Dendritic cell treated with granulocyte-macrophage colony-stimulating factor and Interleukin-4, amounts not matched to agents 40 ng/mL and 50 ng/mL, for 4 days (primary cell): ENCODE measurements around the gene GREM2.

ENCODE experiments used
- H3K27ac Mint-ChIP-seq: one replicate; pipeline ENCODE4 v1.8.0; 2022; ENCODE audit warnings: mild to moderate bottlenecking, mixed read lengths
- H3K27me3 Mint-ChIP-seq: one replicate; pipeline ENCODE4 v1.8.0; 2022; ENCODE audit warnings: mild to moderate bottlenecking, mixed read lengths
- H3K36me3 Mint-ChIP-seq: one replicate; pipeline ENCODE4 v1.8.0; 2022; ENCODE audit warnings: low read depth, mixed read lengths
- H3K4me1 Mint-ChIP-seq: one replicate; pipeline ENCODE4 v1.8.0; 2022; ENCODE audit warnings: low read depth, mixed read lengths
- H3K4me3 Mint-ChIP-seq: one replicate; pipeline ENCODE4 v1.8.0; 2022; ENCODE audit warnings: mild to moderate bottlenecking, moderate library complexity, mixed read lengths
- H3K9me3 Mint-ChIP-seq: one replicate; pipeline ENCODE4 v1.8.0; 2022; ENCODE audit warnings: mixed read lengths
- intact Hi-C: fragments of 100-400 bp; cut with micrococcal nuclease; formaldehyde crosslinking; loops from one replicate; pipeline ENCODE4 v1.15.0; 2022

Gene GREM2

DNA sequence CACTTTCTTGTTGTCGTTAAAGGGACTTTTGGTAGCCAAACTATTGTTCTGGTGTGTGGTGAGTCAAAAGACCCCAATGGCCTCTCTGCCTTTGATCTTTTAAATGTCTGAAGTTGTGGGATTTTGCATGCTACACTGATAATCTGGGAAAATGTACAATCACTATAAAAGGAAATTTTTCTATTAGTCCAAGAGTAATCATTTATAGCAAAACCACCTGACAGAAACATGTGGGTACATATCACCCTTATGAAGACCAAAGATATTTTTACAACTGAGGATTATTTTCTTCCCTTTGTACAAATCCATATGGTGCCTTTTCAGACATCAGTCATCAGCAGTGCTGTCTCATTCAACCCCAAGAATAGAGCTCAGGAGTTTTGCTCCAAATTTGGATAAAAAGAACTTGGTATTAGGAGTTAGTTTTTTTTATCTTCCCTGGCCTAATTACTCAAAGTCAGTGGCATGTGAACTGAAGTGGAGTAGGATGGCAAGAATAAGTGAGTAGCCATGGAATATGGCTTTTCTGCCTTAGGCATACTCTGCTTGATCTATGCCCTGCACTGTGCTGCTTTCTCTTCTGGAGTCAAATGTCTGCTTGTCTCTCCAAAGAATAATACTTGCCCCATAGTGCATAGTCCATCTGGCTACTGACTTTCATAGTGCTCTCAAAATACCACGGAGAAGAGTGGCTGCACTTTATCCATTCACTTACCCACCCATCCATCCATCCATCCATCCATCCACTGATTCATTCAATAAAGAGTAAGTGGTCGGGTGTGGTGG lies 13.5 kb downstream of the GREM2 start:
- H3K9me3 Mint-ChIP-seq: no peaks in the 10 kb centered on the region
- intact Hi-C loops: no loop called here
- no peak overlapping the region for H3K27ac Mint-ChIP-seq
- H3K36me3 Mint-ChIP-seq: no peaks in the 10 kb centered on the region
- H3K4me1 Mint-ChIP-seq: no peaks in the 10 kb centered on the region
- no peak overlapping the region for H3K4me3 Mint-ChIP-seq
- H3K27me3 Mint-ChIP-seq: no peaks in the 10 kb centered on the region

DNA sequence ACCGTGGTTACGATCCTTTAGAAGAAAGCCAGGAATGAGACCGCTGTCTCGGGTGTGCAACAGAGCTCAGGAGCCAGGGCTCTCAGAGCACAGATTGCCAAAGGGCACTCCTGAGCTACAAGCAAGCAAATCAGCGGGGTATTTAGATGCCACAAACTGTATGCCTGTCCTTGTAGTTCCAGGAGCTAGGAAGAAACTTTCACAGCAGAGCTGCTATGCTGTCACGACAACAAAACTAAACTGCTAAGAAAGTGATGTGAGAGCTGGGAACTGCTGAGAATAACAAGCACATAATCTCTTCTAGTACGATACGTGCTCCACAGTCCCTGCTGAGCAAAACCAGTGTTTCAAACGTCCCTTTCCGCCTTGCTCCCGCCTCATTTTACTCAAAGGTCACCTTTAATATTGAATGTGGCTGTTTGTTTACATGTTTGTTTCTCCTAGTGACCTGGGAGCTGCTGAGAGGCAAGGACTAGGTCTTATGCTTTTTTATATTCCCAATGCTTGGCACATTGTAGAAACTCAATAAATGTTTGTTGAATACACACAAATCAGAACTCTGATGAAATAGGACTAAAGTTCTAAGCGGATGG lies 14.7 kb downstream of the GREM2 start:
- H3K36me3 Mint-ChIP-seq: no peaks in the 10 kb centered on the region
- no peak overlapping the region for H3K27ac Mint-ChIP-seq

DNA sequence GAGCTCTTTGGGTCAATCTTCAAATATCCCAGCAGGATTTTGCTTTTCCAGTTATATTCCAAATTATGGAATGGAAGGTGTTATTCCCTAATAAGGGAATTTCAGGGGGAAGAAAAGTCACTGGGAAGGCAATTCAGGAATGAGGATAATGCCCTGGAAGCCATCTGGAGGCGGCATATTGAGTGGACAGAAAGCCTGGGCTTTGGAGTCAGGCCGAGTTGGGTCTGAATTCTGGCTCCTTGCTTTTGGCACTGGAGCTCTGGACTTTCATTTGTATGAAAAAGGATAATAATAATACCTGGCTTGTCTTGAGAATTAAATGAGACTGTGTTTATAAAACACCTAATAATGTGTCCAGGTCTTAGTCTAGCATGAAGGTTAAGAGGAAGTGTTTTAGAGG lies 16.5 kb downstream of the GREM2 start:
- Mint-ChIP-seq H3K27me3 (no peaks in the 10 kb centered on the region), H3K4me3 (no peak overlapping the region), H3K4me1 (no peaks in the 10 kb centered on the region), H3K9me3 (peaks cover 11% of the 10 kb centered on the region), H3K27ac (no peak overlapping the region), H3K36me3 (no peaks in the 10 kb centered on the region)
- intact Hi-C loops: no loop called here

More for the DNA sequence above, 14.7 kb downstream of the GREM2 start:
- Mint-ChIP-seq H3K4me1 (no peaks in the 10 kb centered on the region), H3K4me3 (no peak overlapping the region), H3K9me3 (no peaks in the 10 kb centered on the region), H3K27me3 (no peaks in the 10 kb centered on the region)
- intact Hi-C loops: no loop called here

DNA sequence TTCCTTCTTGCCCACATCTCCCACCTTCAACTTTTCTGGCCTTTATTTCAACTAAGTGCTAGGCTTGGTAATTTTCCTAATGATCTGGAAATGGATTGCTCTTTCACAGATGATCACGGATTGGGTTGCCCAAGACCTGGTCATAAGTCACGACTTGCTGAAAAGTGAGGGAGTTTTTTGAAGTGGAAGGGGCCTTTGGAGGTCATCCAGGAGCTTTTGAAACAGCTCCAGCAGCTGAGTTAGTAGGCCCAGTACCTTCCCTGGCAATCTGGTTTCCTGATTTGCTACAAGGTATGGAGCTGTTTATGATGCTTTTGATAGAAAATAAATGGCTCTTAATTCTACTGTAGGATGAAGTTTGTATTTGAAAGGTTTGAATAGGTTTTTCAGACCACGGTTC lies 20.4 kb downstream of the GREM2 start:
- intact Hi-C loops: no loop called here
- Mint-ChIP-seq H3K4me3 (no peak overlapping the region), H3K27ac (no peak overlapping the region), H3K27me3 (no peaks in the 10 kb centered on the region), H3K36me3 (no peaks in the 10 kb centered on the region), H3K9me3 (peaks cover 11% of the 10 kb centered on the region), H3K4me1 (no peaks in the 10 kb centered on the region)

DNA sequence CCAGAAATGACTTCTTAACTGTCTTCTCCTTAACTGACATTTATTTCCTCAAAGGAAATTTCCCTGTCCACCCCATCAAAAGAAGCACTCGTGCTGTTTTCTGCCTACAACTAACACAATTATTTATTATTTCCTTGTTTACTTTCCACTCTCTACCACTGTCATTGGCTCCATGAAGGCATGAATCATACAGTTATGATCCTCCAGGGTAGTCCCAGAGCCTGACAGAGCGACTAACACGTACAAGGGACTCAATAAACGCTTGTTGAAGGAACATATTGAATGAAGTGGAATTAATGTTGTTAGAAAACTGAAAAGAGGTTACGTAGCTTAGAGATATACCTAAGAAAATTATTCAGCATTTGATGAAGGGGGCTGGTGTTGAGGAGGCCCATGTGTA lies 20.9 kb downstream of the GREM2 start:
- Mint-ChIP-seq H3K27ac (no peak overlapping the region), H3K4me3 (no peak overlapping the region), H3K9me3 (peaks cover 11% of the 10 kb centered on the region), H3K36me3 (no peaks in the 10 kb centered on the region), H3K27me3 (no peaks in the 10 kb centered on the region), H3K4me1 (no peaks in the 10 kb centered on the region)
- intact Hi-C loops: no loop called here

DNA sequence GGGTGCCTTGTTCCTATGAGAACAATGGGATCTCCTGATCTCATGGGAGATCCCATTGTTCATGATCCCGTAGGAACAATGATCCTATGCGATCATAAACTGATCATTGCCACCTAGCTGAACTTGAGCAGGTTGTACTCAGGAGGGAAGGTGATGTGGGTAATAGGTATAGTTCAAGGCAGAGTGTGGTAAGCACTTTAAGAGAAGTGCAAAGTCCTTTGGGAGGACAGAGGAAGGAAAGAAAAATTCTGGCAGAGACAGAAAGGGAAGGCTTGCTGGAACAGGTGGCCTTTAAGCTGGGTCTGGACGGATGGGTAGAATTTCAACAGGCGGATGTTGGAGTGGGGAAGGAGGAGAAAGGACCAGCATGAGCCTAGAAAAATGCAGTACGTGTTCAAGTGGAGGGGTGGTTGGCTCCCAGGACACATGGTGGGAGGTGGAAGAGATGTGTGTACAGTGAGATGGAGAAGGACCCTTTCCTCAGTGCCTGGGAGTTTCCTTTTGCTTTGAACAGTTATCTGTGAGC lies 22.3 kb downstream of the GREM2 start:
- intact Hi-C loops: no loop called here
- H3K36me3 Mint-ChIP-seq: no peaks in the 10 kb centered on the region
- H3K27ac Mint-ChIP-seq: no peak overlapping the region
- no peaks in the 10 kb centered on the region for H3K4me1 Mint-ChIP-seq
- no peak overlapping the region for H3K4me3 Mint-ChIP-seq
- peaks cover 11% of the 10 kb centered on the region for H3K9me3 Mint-ChIP-seq
- H3K27me3 Mint-ChIP-seq: no peaks in the 10 kb centered on the region

DNA sequence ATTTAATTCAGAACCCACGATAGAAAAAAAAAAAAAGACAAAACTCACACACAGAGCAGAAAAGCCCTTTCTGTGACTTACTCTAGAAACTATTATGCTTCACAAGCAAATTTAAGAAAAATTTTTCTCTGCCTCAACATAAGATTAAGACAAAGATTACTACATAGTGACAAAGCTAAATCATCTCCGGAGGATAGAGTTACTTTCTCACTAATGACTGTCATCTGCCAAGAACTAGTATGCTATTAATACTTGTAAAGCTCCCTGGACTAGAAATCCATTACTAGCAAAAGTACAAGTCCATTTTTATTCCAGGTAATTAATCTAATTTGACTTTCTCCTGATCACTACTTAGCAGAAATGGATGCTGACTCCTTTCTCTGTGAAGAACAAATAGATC lies 25.9 kb downstream of the GREM2 start:
- Mint-ChIP-seq H3K36me3 (no peaks in the 10 kb centered on the region), H3K27me3 (no peaks in the 10 kb centered on the region), H3K4me1 (no peaks in the 10 kb centered on the region), H3K27ac (no peak overlapping the region), H3K9me3 (peaks cover 3% of the 10 kb centered on the region), H3K4me3 (no peak overlapping the region)
- intact Hi-C loops: no loop called here

DNA sequence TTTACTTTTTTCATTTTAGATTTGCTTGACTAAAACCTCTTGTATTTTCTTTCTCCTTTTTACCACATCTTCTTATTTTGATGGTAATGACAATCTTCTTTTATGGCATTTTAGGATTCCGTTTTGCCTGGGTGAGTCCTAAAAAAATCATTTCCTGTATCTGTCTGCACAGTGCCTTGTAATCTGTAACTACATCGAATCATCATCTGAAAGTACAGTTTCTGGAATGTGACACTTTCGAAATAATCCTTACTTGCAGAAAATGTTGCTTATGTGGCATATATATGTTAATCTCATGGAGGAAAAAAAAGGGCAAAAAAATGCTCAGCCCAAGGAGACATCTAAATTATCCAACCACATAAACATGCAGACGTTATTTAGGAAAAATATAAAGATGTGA lies 29.0 kb downstream of the GREM2 start:
- Mint-ChIP-seq H3K4me3 (no peak overlapping the region), H3K36me3 (no peaks in the 10 kb centered on the region), H3K27ac (no peak overlapping the region), H3K27me3 (no peaks in the 10 kb centered on the region), H3K4me1 (no peaks in the 10 kb centered on the region), H3K9me3 (no peaks in the 10 kb centered on the region)
- intact Hi-C loops: no loop called here

DNA sequence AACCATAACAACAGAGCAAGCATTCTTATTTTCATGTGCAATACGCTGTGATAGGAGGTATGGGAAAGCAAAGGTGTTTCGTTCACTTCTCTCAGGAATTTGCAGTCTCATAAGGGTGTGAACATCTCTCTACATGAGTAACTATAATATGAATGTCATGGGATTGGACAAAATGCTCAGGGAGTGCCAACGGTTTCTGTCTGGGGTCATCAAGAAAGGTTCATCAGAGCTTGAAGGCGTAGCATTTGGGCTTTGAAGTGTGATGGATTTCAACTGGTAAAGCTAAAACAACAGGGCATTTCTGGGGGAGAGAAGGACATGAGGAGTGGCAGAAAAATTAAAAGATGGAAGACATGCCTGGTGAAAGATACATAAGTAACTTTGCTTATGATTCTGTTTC lies 32.4 kb downstream of the GREM2 start:
- Mint-ChIP-seq H3K9me3 (peaks cover 13% of the 10 kb centered on the region), H3K4me3 (no peak overlapping the region), H3K36me3 (no peaks in the 10 kb centered on the region), H3K4me1 (no peaks in the 10 kb centered on the region), H3K27ac (no peak overlapping the region), H3K27me3 (no peaks in the 10 kb centered on the region)
- intact Hi-C loops: no loop called here

DNA sequence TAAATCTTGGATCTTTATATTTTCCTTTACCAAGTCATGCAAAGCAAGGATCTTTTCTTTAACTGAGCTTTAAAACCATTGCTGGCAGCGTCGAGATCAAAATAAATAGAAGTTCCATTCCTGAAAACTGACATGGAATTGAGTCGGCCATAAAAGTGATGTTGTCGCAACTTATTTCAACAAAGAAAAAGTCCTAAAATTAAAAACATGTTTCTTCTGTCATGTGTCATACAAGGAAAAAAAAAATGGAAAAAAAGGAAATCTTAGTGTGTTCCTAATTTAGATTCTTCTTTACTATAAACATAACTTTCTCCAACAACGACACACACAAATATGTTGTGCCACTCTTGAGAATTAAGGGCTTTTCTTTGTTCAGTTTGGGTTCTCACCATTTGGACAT lies 34.9 kb downstream of the GREM2 start:
- H3K4me1 Mint-ChIP-seq: no peaks in the 10 kb centered on the region
- intact Hi-C loops: no loop called here
- H3K27me3 Mint-ChIP-seq: no peaks in the 10 kb centered on the region
- no peaks in the 10 kb centered on the region for H3K36me3 Mint-ChIP-seq
- no peak overlapping the region for H3K4me3 Mint-ChIP-seq
- peaks cover 23% of the 10 kb centered on the region for H3K9me3 Mint-ChIP-seq
- no peak overlapping the region for H3K27ac Mint-ChIP-seq

DNA sequence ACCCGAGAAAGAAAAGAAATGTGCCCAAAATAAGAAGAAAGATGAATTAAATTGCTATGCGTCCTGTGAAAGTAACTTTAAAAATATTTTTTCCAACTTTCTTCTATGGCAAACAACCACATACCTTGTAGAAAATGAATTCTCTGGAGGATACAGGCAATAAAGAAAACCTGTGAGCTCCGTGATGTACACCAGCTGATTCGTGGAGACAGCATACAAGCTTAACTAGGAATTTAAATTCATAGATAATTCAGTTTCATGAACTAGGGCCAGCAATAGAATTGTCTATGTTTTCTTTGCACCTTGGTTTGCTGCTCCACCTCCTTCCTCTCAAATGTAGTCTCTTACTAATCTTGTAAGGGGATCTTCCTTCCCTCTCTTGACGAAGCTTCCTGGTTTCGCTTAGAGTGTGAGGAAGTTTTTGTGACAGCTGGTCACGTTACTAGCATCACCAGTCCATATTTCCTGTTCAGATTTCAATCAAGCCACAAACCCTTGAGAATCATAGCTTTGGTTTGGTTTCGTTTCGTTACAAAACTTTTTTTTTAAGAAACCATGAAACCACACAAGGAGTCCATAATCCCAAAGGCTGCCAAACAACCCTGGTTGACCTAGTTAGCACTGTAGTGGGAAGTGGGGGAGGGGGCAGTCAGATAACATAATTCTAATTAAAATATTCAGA lies 35.8 kb downstream of the GREM2 start:
- Mint-ChIP-seq H3K27ac (no peak overlapping the region), H3K9me3 (peaks cover 23% of the 10 kb centered on the region), H3K36me3 (no peaks in the 10 kb centered on the region), H3K4me3 (no peak overlapping the region), H3K4me1 (no peaks in the 10 kb centered on the region), H3K27me3 (no peaks in the 10 kb centered on the region)
- intact Hi-C loops: no loop called here

DNA sequence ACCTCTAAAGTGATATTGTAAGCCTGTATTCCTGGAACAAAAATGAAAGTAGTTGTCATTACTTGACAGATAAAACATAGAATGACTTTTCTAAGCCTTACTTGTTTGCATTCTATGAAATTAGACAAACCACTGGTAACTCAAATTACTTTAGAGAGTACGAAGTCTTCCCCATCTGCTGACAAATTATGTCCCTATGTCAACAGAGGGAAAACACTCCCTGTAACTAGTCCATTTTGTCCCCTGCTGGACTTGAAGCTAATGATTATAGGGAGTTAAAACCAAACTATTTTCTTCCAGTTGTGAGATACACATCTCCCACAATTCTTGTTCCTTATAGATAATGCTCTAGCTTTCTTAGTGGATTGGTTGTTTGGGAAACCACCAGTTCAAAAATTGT lies 39.6 kb downstream of the GREM2 start:
- Mint-ChIP-seq H3K4me1 (no peaks in the 10 kb centered on the region), H3K36me3 (no peaks in the 10 kb centered on the region), H3K9me3 (peaks cover 23% of the 10 kb centered on the region), H3K27ac (no peak overlapping the region), H3K27me3 (no peaks in the 10 kb centered on the region), H3K4me3 (no peak overlapping the region)
- intact Hi-C loops: no loop called here

DNA sequence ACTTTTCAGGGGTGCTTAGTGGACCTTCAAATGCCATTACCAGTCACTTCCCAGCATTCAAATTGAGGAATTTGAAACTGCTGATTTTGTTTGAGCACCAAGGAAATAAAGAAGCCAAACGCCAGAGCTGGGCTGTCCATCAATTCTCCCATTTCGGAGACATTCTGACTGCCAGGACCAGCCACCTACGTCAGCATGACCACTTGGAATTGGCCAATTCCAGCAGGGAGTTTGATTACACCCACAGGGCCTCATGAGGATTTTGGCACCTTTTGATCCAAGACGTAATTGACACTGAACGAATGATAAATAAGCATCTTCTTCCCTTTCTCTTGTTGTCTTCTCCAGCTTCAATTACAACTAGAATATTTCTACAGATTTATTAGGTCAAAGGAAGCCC lies 40.2 kb downstream of the GREM2 start:
- no peaks in the 10 kb centered on the region for H3K4me1 Mint-ChIP-seq

DNA sequence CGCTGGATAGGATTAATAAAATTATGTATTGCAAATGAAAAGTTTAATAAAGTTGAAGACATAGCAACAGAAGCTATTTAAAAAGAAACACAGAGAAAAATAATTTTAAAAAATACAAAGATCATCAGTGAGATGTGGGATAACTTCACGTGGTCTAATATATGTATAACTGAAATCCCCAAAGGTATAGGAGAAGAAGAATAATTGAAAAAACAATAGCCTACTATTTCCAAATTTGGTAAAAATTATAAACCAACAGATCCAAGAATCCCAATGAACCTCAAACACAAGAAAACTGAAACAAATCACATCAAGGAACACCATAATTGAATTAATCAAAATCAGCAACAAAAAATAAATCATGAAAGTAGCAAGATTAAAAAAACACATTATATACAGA lies 44.9 kb downstream of the GREM2 start:
- Mint-ChIP-seq H3K27ac (no peak overlapping the region), H3K36me3 (no peaks in the 10 kb centered on the region), H3K9me3 (no peaks in the 10 kb centered on the region), H3K27me3 (no peaks in the 10 kb centered on the region), H3K4me3 (no peak overlapping the region), H3K4me1 (no peaks in the 10 kb centered on the region)
- intact Hi-C loops: no loop called here

More for the DNA sequence above, 40.2 kb downstream of the GREM2 start:
- Mint-ChIP-seq H3K9me3 (peaks cover 23% of the 10 kb centered on the region), H3K4me3 (no peak overlapping the region), H3K27me3 (no peaks in the 10 kb centered on the region), H3K36me3 (no peaks in the 10 kb centered on the region), H3K27ac (no peak overlapping the region)
- intact Hi-C loops: no loop called here
